Suprapubic skin (tissue), 4 donors: ENCODE results near the gene CLC.

Source experiments
- CTCF ChIP-seq, 2 donors: fragments of 200-600 bp in 1 of 2; fragments of 450-650 bp in 1 of 2; sonication (generic) in 1 of 2; IDR thresholded peaks; one replicate each; pipeline ENCODE4 v1.5.1; 2016 to 2019; ENCODE audit warnings: antibody characterized with exemption in 2 of 2, mild to moderate bottlenecking in 1 of 2, moderate library complexity in 1 of 2
- EP300 ChIP-seq: sonication (generic); formaldehyde crosslinking; IDR thresholded peaks from one replicate; pipeline ENCODE4 v1.6.1; 2017; ENCODE audit warnings: antibody characterized with exemption
- POLR2A ChIP-seq, 2 donors: fragments of 450-650 bp; IDR thresholded peaks; one replicate each; pipeline ENCODE4 v1.6.1; 2017; ENCODE audit warnings: antibody characterized with exemption in 2 of 2, mild to moderate bottlenecking in 2 of 2, moderate library complexity in 2 of 2
- POLR2AphosphoS5 ChIP-seq, 3 donors: sonication (generic); formaldehyde crosslinking; IDR thresholded peaks; one replicate each; pipeline ENCODE4 v1.6.1; 2017; ENCODE audit warnings: antibody characterized with exemption in 3 of 3

- TF ChIP-seq POLR2AphosphoS5 (IDR thresholded peaks at IDR 0.05) (no peak), POLR2A (IDR thresholded peaks at IDR 0.05) (no peak), CTCF (IDR thresholded peaks at IDR 0.05) (no peak), EP300 (no peak)
These were observed 32.1 kb downstream of the CLC start for GRCh38 chr19:39705578-39706188.
